Lower leg skin (tissue), 4 donors: ENCODE measurements around the gene GRXCR2. TPM values are rescaled to one million over a fixed set of nuclear protein-coding genes. Genes with fewer than 3 reads are reported as not detected.
"Not testable (repeated sequence)": the region's sequence is repeated elsewhere in the genome, so short reads cannot be mapped to it uniquely, and the experiment has no call there.

ENCODE experiments used
- DNase-seq, 2 donors: peaks; one replicate each; pipeline ENCODE4 v3.0.0-alpha.2; 2019; ENCODE audit warnings: low spot score in 2 of 2
- H3K4me3 ChIP-seq: fragments of 200-600 bp; sonication (generic); 2 replicates; pipeline ENCODE4 v1.5.1; 2017; ENCODE audit warnings: mild to moderate bottlenecking, low read depth; ENCODE audit not compliant: poor library complexity, severe bottlenecking
- CTCF ChIP-seq, 3 donors: fragments of 450-650 bp; IDR thresholded peaks; one replicate each; pipeline ENCODE4 v1.5.1; 2016; ENCODE audit warnings: antibody characterized with exemption in 3 of 3, mild to moderate bottlenecking in 3 of 3, moderate library complexity in 2 of 3
- POLR2A ChIP-seq, 2 donors: fragments of 450-650 bp; IDR thresholded peaks; one replicate each; pipeline ENCODE4 v1.6.1; 2016 to 2017; ENCODE audit warnings: antibody characterized with exemption in 2 of 2, mild to moderate bottlenecking in 1 of 2, moderate library complexity in 1 of 2
- WGBS, 2 donors: methylation state at CpG; one replicate each; pipeline ENCODE4 v1.1.5; 2018; 5-methylcytosine and 5-hydroxymethylcytosine counted together
- intact Hi-C: fragments of 100-400 bp; cut with DNase I; formaldehyde crosslinking; loops from one replicate; pipeline ENCODE4 v1.15.0; 2023; ENCODE audit warnings: low total_unique reads
- total RNA-seq, 4 donors: library from RNA; depleted of rRNA; stranded (reverse); fragments of >200 nt; gene quantifications; one replicate each; pipeline ENCODE4 v1.1.0, GENCODE V29; 2016

The GRXCR2 gene
- total RNA-seq, 4 donors from 2014 or later: 0.46 to 0.69 (median 0.65) TPM; not detected in 1

- intact Hi-C loops: no loop called here
- WGBS, 2 donors: 83 to 85% methylated on average over 3 of the region's 3 CpGs
- TF ChIP-seq CTCF (IDR thresholded peaks at IDR 0.05) (no peak), POLR2A (IDR thresholded peaks at IDR 0.05) (no peak)
- no peak for DNase-seq
- no peak overlapping the region for H3K4me3 ChIP-seq
These were observed 26.7 kb downstream of the GRXCR2 start for GRCh38 chr5:145846081-145846480.

DNA sequence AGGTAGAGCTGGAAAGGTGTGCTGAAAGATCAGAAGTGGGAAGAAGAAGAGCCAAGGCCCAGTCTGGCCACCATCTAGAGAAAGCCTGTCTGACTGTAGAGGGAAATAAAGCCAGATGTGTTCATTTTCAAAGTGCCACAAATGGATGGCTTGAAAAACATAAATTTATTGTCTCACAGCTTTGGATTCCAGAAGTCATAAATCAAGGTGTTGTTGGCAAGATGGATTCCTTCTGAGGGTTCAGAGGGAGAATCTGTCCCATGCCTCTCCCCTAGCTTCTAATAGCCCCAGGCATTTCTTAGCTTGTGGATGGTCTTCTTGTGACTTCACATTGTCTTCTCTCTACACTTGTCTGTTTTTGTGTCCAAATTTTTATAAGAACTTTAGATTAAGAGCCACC is 31.5 kb downstream of the GRXCR2 start:
- H3K4me3 ChIP-seq: no peak overlapping the region
- no peak for DNase-seq
- no peak for TF ChIP-seq CTCF (IDR thresholded peaks at IDR 0.05)
- TF ChIP-seq POLR2A (IDR thresholded peaks at IDR 0.05): no peak
- intact Hi-C loops: no loop called here

DNA sequence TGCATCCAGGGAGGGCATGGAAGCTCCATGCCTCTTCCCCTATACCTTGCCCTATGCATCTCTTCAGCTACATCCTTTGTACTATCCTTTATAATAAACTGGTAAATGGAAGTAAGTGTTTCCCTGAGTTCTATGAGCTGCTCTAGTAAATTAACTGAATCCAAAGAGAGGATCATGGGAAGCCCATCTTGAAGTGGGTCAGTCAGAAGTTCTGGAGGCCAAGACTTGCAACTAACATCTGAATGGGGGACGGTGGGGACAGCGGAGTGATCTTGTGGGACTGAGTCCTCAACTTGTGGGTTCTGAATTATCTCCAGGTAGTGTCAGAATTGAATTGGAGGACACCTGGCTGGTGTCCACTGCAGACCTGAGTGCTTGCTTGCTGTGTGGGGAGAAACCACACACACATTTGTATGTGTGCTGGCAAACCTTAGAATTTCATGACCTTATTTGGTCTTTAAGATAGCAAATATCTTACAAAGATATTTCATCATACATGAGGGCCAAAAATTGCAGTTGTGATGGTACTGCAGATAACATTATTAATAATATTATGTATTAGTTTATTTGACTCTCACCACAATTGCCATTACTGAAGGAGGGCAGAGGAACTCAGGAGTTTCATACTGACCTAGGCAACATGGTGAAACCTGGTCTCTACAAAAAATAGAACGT is 32.2 kb downstream of the GRXCR2 start:
- no peak overlapping the region for H3K4me3 ChIP-seq
- TF ChIP-seq POLR2A (IDR thresholded peaks at IDR 0.05): no peak
- TF ChIP-seq CTCF (IDR thresholded peaks at IDR 0.05): no peak
- WGBS, 2 donors: 95 to 99% methylated on average over 3 of the region's 3 CpGs
- intact Hi-C loops: no loop called here
- DNase-seq: no peak

- WGBS, 2 donors: 69 to 73% methylated on average over 6 of the region's 6 CpGs
These were observed 34.5 kb downstream of the GRXCR2 start for GRCh38 chr5:145838276-145838675.

DNA sequence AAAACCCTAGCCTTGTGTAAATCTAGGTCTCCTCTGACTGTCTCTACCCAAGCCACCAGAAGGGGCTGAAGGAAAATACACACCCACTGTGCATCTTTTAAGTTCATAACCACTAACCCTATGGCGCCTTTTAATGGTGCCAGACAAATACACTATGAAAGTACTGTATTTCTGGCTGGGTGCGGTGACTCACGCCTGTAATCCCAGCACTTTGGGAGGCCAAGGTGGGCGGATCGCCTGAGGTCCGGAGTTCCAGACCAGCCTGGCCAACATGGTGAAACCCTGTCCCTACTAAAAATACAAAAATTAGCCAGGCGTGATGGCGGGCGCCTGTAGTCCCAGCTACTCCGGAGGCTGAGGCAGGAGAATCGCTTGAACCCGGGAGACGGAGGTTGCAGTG is 36.6 kb downstream of the GRXCR2 start:
- H3K4me3 ChIP-seq, intact Hi-C loops, DNase-seq: not testable (repeated sequence)
- 98% methylated on average over 13 of the region's 13 CpGs for WGBS, 2 donors

More at GRCh38 chr5:145838276-145838675, 34.5 kb downstream of the GRXCR2 start:
- no peak for DNase-seq
- intact Hi-C loops: no loop called here
- H3K4me3 ChIP-seq: no peak overlapping the region
- TF ChIP-seq CTCF (IDR thresholded peaks at IDR 0.05): no peak
- no peak for TF ChIP-seq POLR2A (IDR thresholded peaks at IDR 0.05)

GRCh38 chr5:145835848-145836239 is 37.0 kb downstream of the GRXCR2 start:
- TF ChIP-seq POLR2A (IDR thresholded peaks at IDR 0.05) (no peak), CTCF (IDR thresholded peaks at IDR 0.05) (no peak)
- no peak for DNase-seq
- intact Hi-C loops: no loop called here
- H3K4me3 ChIP-seq: no peak overlapping the region
- whole genome bisulfite sequencing, 2 donors: 55 to 59% methylated on average over 18 of the region's 18 CpGs
